Measurements from ENCODE around the gene DCST2. TPM values are rescaled to one million over a fixed set of nuclear protein-coding genes. Genes with fewer than 3 reads are reported as not detected.

The DCST2 gene
- total and polyA plus RNA-seq, 12 donors = 0.14 to 15.2 (median 1.1) TPM; not detected in 2

Small RNA genes within 50 kb of the gene (microRNA-seq; reads per million reads assigned to microRNA genes)
- 0 to 0.57 (median 0.45) reads per million in 3 donors for gene MIR4258

Small RNA genes within 50 kb of the gene (small RNA-seq; reads per million reads assigned to genes)
- 0 reads per million in 2 donors for gene MIR4258

Other genes starting within 250 kb of the DCST2 start
- gene KCNN3, start 163.5 kb downstream of the DCST2 start, total RNA-seq = 1 to 10 TPM in 5 of 9 donors, under 1 TPM in 4; 0.17 to 2.3 (median 1.1) TPM
- 1 to 10 TPM in 1 of 3 donors, under 1 TPM in 2; 0.34 to 2.0 (median 0.80) TPM for gene KCNN3, start 163.5 kb downstream of the DCST2 start, polyA plus RNA-seq
- gene PMVK, start 97.1 kb downstream of the DCST2 start, total RNA-seq = 10 to 100 TPM; 12.6 to 70.0 (median 31.0) TPM
- gene PMVK, start 97.1 kb downstream of the DCST2 start, polyA plus RNA-seq = 10 to 100 TPM; 41.4 to 45.1 (median 42.1) TPM
- gene PBXIP1, start 77.7 kb downstream of the DCST2 start, total RNA-seq = 100 to 1,000 TPM; 120 to 342 (median 278) TPM
- 100 to 1,000 TPM in 2 of 3 donors, 10 to 100 TPM in 1; 97.0 to 184 (median 110) TPM for gene PBXIP1, start 77.7 kb downstream of the DCST2 start, polyA plus RNA-seq
- gene PYGO2, start 72.0 kb downstream of the DCST2 start, total RNA-seq = 10 to 100 TPM; 26.2 to 61.1 (median 42.6) TPM
- gene PYGO2, start 72.0 kb downstream of the DCST2 start, polyA plus RNA-seq = 10 to 100 TPM; 28.2 to 44.1 (median 29.2) TPM
- gene SHC1, start 63.0 kb downstream of the DCST2 start, total RNA-seq = 100 to 1,000 TPM in 7 of 9 donors, 10 to 100 TPM in 2; 80.3 to 240 (median 120) TPM
- 100 to 1,000 TPM; 167 to 260 (median 249) TPM for gene SHC1, start 63.0 kb downstream of the DCST2 start, polyA plus RNA-seq
- 10 to 100 TPM; 23.2 to 87.0 (median 30.3) TPM for gene CKS1B, start 59.1 kb downstream of the DCST2 start, total RNA-seq
- gene CKS1B, start 59.1 kb downstream of the DCST2 start, polyA plus RNA-seq = 10 to 100 TPM; 12.4 to 51.0 (median 22.3) TPM
- 10 to 100 TPM; 21.6 to 43.0 (median 28.7) TPM for gene FLAD1, start 50.4 kb downstream of the DCST2 start, total RNA-seq
- gene FLAD1, start 50.4 kb downstream of the DCST2 start, polyA plus RNA-seq = 10 to 100 TPM; 30.7 to 65.5 (median 41.1) TPM
- under 1 TPM in 1 of 9 donors, not detected in 8; 0.44 TPM for gene LENEP, start 40.2 kb downstream of the DCST2 start, total RNA-seq
- gene LENEP, start 40.2 kb downstream of the DCST2 start, polyA plus RNA-seq = not detected
- 100 to 1,000 TPM in 1 of 9 donors, 10 to 100 TPM in 8; 23.3 to 126 (median 78.1) TPM for gene ZBTB7B, start 31.0 kb downstream of the DCST2 start, total RNA-seq
- gene ZBTB7B, start 31.0 kb downstream of the DCST2 start, polyA plus RNA-seq = 10 to 100 TPM; 22.4 to 97.3 (median 27.9) TPM
- gene DCST1, start within 50 bp of the DCST2 start, total RNA-seq = not detected
- gene DCST1, start within 50 bp of the DCST2 start, polyA plus RNA-seq = not detected
- gene ADAM15, start 17.5 kb upstream of the DCST2 start, total RNA-seq = 10 to 100 TPM; 11.6 to 84.2 (median 58.3) TPM
- 100 to 1,000 TPM in 2 of 3 donors, 10 to 100 TPM in 1; 16.1 to 269 (median 240) TPM for gene ADAM15, start 17.5 kb upstream of the DCST2 start, polyA plus RNA-seq
- gene EFNA4, start 30.0 kb upstream of the DCST2 start, total RNA-seq = 10 to 100 TPM in 5 of 9 donors, 1 to 10 TPM in 4; 3.5 to 28.7 (median 12.7) TPM
- 10 to 100 TPM; 10.0 to 23.5 (median 12.1) TPM for gene EFNA4, start 30.0 kb upstream of the DCST2 start, polyA plus RNA-seq
- gene EFNA3, start 45.1 kb upstream of the DCST2 start, total RNA-seq = 1 to 10 TPM; 1.4 to 7.3 (median 2.7) TPM
- 1 to 10 TPM; 2.8 to 4.0 (median 3.7) TPM for gene EFNA3, start 45.1 kb upstream of the DCST2 start, polyA plus RNA-seq
- 10 to 100 TPM in 8 of 9 donors, 1 to 10 TPM in 1; 9.9 to 49.7 (median 27.7) TPM for gene EFNA1, start 94.1 kb upstream of the DCST2 start, total RNA-seq
- 10 to 100 TPM in 2 of 3 donors, 1 to 10 TPM in 1; 6.6 to 35.9 (median 30.2) TPM for gene EFNA1, start 94.1 kb upstream of the DCST2 start, polyA plus RNA-seq
- 100 to 1,000 TPM in 2 of 9 donors, 10 to 100 TPM in 7; 31.7 to 112 (median 50.6) TPM for gene SLC50A1, start 102.1 kb upstream of the DCST2 start, total RNA-seq
- gene SLC50A1, start 102.1 kb upstream of the DCST2 start, polyA plus RNA-seq = 100 to 1,000 TPM in 1 of 3 donors, 10 to 100 TPM in 2; 55.2 to 172 (median 61.8) TPM
- 100 to 1,000 TPM in 8 of 9 donors, 10 to 100 TPM in 1; 45.4 to 192 (median 159) TPM for gene DPM3, start 106.8 kb upstream of the DCST2 start, total RNA-seq
- 1,000 to 10,000 TPM in 2 of 3 donors, 1 to 10 TPM in 1; 6.8 to 1,427 (median 1,371) TPM for gene DPM3, start 106.8 kb upstream of the DCST2 start, polyA plus RNA-seq
- gene KRTCAP2, start 139.5 kb upstream of the DCST2 start, total RNA-seq = 100 to 1,000 TPM in 8 of 9 donors, 10 to 100 TPM in 1; 76.1 to 252 (median 154) TPM
- gene KRTCAP2, start 139.5 kb upstream of the DCST2 start, polyA plus RNA-seq = 100 to 1,000 TPM; 383 to 806 (median 704) TPM
- gene TRIM46, start 140.1 kb upstream of the DCST2 start, total RNA-seq = under 1 TPM in 7 of 9 donors, not detected in 2; 0.19 to 0.96 (median 0.44) TPM
- 1 to 10 TPM in 2 of 3 donors, under 1 TPM in 1; 0.38 to 5.6 (median 1.2) TPM for gene TRIM46, start 140.1 kb upstream of the DCST2 start, polyA plus RNA-seq
- 10 to 100 TPM in 7 of 9 donors, 1 to 10 TPM in 2; 7.1 to 38.6 (median 15.7) TPM for gene THBS3, start 174.1 kb upstream of the DCST2 start, total RNA-seq
- 100 to 1,000 TPM in 1 of 3 donors, 10 to 100 TPM in 1, 1 to 10 TPM in 1; 9.6 to 147 (median 71.3) TPM for gene THBS3, start 174.1 kb upstream of the DCST2 start, polyA plus RNA-seq
- 10 to 100 TPM; 39.2 to 83.8 (median 45.6) TPM for gene MTX1, start 174.9 kb upstream of the DCST2 start, total RNA-seq
- gene MTX1, start 174.9 kb upstream of the DCST2 start, polyA plus RNA-seq = 100 to 1,000 TPM in 1 of 3 donors, 10 to 100 TPM in 2; 26.7 to 111 (median 79.8) TPM
- 10 to 100 TPM in 7 of 9 donors, 1 to 10 TPM in 2; 8.5 to 43.0 (median 32.6) TPM for gene ENTREP3, start 221.7 kb upstream of the DCST2 start, total RNA-seq
- 10 to 100 TPM; 10.3 to 26.9 (median 22.7) TPM for gene ENTREP3, start 221.7 kb upstream of the DCST2 start, polyA plus RNA-seq
- 100 to 1,000 TPM in 4 of 9 donors, 10 to 100 TPM in 5; 51.0 to 143 (median 98.6) TPM for gene SCAMP3, start 228.6 kb upstream of the DCST2 start, total RNA-seq
- gene SCAMP3, start 228.6 kb upstream of the DCST2 start, polyA plus RNA-seq = 100 to 1,000 TPM in 1 of 3 donors, 10 to 100 TPM in 2; 41.9 to 102 (median 78.0) TPM
- gene CLK2, start 239.7 kb upstream of the DCST2 start, total RNA-seq = 10 to 100 TPM; 10.7 to 94.2 (median 53.6) TPM
- 100 to 1,000 TPM in 2 of 3 donors, 10 to 100 TPM in 1; 47.1 to 162 (median 122) TPM for gene CLK2, start 239.7 kb upstream of the DCST2 start, polyA plus RNA-seq
- 1 to 10 TPM; 1.0 to 6.5 (median 3.6) TPM for gene HCN3, start 243.7 kb upstream of the DCST2 start, total RNA-seq
- gene HCN3, start 243.7 kb upstream of the DCST2 start, polyA plus RNA-seq = 10 to 100 TPM in 1 of 3 donors, 1 to 10 TPM in 2; 3.1 to 14.5 (median 6.2) TPM